ENCODE results near the gene STAT5B. TPM values are rescaled to one million over a fixed set of nuclear protein-coding genes. Genes with fewer than 3 reads are reported as not detected.
"Not testable (repeated sequence)": the region's sequence is repeated elsewhere in the genome, so short reads cannot be mapped to it uniquely, and the experiment has no call there.

Gene STAT5B
- total RNA-seq, 1 donor, result 60.2 TPM

- peaks cover 51% of the 10 kb centered on the region for H3K4me1 ChIP-seq (ENCODE audit: insufficient read depth, low read length)
- no peaks in the 10 kb centered on the region for H3K27me3 ChIP-seq (ENCODE audit: insufficient read depth, low read length)
- no peak overlapping the region for H3K4me3 ChIP-seq (ENCODE audit: low read length)
- H3K9me3 ChIP-seq (ENCODE audit: low read depth, low read length), result no peaks in the 10 kb centered on the region
Observed at GRCh38 chr17:42271006-42271778, 5.0 kb downstream of the STAT5B start.

GRCh38 chr17:42270596-42270995, 5.6 kb downstream of the STAT5B start:
- Histone ChIP-seq H3K4me3 (ENCODE audit: low read length) (no peak overlapping the region), H3K27me3 (ENCODE audit: insufficient read depth, low read length) (no peaks in the 10 kb centered on the region), H3K9me3 (ENCODE audit: low read depth, low read length) (no peaks in the 10 kb centered on the region), H3K4me1 (ENCODE audit: insufficient read depth, low read length) (peaks cover 51% of the 10 kb centered on the region)

GRCh38 chr17:42270170-42270535, 6.0 kb downstream of the STAT5B start:
- peaks cover 48% of the 10 kb centered on the region for H3K4me1 ChIP-seq (ENCODE audit: insufficient read depth, low read length)
- H3K4me3 ChIP-seq (ENCODE audit: low read length), result no peak overlapping the region
- H3K9me3 ChIP-seq (ENCODE audit: low read depth, low read length), result no peaks in the 10 kb centered on the region
- H3K27me3 ChIP-seq (ENCODE audit: insufficient read depth, low read length), result no peaks in the 10 kb centered on the region

- Histone ChIP-seq H3K4me3 (ENCODE audit: low read length) (no peak overlapping the region), H3K4me1 (ENCODE audit: insufficient read depth, low read length) (peaks cover 31% of the 10 kb centered on the region), H3K27me3 (ENCODE audit: insufficient read depth, low read length) (no peaks in the 10 kb centered on the region), H3K9me3 (ENCODE audit: low read depth, low read length) (no peaks in the 10 kb centered on the region)
Observed at GRCh38 chr17:42268236-42268635, 8.0 kb downstream of the STAT5B start.

GRCh38 chr17:42266918-42267766, 9.0 kb downstream of the STAT5B start:
- H3K4me3 ChIP-seq (ENCODE audit: low read length), result no peak overlapping the region
- peaks cover 25% of the 10 kb centered on the region for H3K4me1 ChIP-seq (ENCODE audit: insufficient read depth, low read length)
- H3K9me3 ChIP-seq (ENCODE audit: low read depth, low read length), result no peaks in the 10 kb centered on the region
- H3K27me3 ChIP-seq (ENCODE audit: insufficient read depth, low read length), result no peaks in the 10 kb centered on the region

GRCh38 chr17:42266462-42266861, 9.7 kb downstream of the STAT5B start:
- Histone ChIP-seq H3K27me3 (ENCODE audit: insufficient read depth, low read length) (no peaks in the 10 kb centered on the region), H3K9me3 (ENCODE audit: low read depth, low read length) (no peaks in the 10 kb centered on the region), H3K4me1 (ENCODE audit: insufficient read depth, low read length) (peaks cover 19% of the 10 kb centered on the region), H3K4me3 (ENCODE audit: low read length) (no peak overlapping the region)

- H3K9me3 ChIP-seq (ENCODE audit: low read depth, low read length); H3K4me3 ChIP-seq (ENCODE audit: low read length); H3K27me3 ChIP-seq (ENCODE audit: insufficient read depth, low read length): not testable (repeated sequence)
- H3K4me1 ChIP-seq (ENCODE audit: insufficient read depth, low read length), result peaks cover 15% of the 10 kb centered on the region
Observed at GRCh38 chr17:42264366-42264765, 11.8 kb downstream of the STAT5B start.

GRCh38 chr17:42260318-42260717, 15.9 kb downstream of the STAT5B start:
- Histone ChIP-seq H3K27me3 (ENCODE audit: insufficient read depth, low read length) (no peaks in the 10 kb centered on the region), H3K4me3 (ENCODE audit: low read length) (no peak overlapping the region), H3K9me3 (ENCODE audit: low read depth, low read length) (no peaks in the 10 kb centered on the region), H3K4me1 (ENCODE audit: insufficient read depth, low read length) (peaks cover 3% of the 10 kb centered on the region)

- H3K4me3 ChIP-seq (ENCODE audit: low read length), result no peak overlapping the region
- H3K4me1 ChIP-seq (ENCODE audit: insufficient read depth, low read length), result peaks cover 22% of the 10 kb centered on the region
- H3K27me3 ChIP-seq (ENCODE audit: insufficient read depth, low read length), result no peaks in the 10 kb centered on the region
- no peaks in the 10 kb centered on the region for H3K9me3 ChIP-seq (ENCODE audit: low read depth, low read length)
Observed at GRCh38 chr17:42255445-42255844, 20.7 kb downstream of the STAT5B start.

- H3K4me1 ChIP-seq (ENCODE audit: insufficient read depth, low read length), result peaks cover 38% of the 10 kb centered on the region
- H3K4me3 ChIP-seq (ENCODE audit: low read length), result no peak overlapping the region
- no peaks in the 10 kb centered on the region for H3K27me3 ChIP-seq (ENCODE audit: insufficient read depth, low read length)
- no peaks in the 10 kb centered on the region for H3K9me3 ChIP-seq (ENCODE audit: low read depth, low read length)
Observed at GRCh38 chr17:42253578-42253977, 22.6 kb downstream of the STAT5B start.

- H3K4me3 ChIP-seq (ENCODE audit: low read length), result no peak overlapping the region
- no peaks in the 10 kb centered on the region for H3K27me3 ChIP-seq (ENCODE audit: insufficient read depth, low read length)
- H3K9me3 ChIP-seq (ENCODE audit: low read depth, low read length), result no peaks in the 10 kb centered on the region
- H3K4me1 ChIP-seq (ENCODE audit: insufficient read depth, low read length), result peaks cover 46% of the 10 kb centered on the region
Observed at GRCh38 chr17:42252597-42253550, 23.3 kb downstream of the STAT5B start.

- Histone ChIP-seq H3K4me1 (ENCODE audit: insufficient read depth, low read length) (peaks cover 62% of the 10 kb centered on the region), H3K27me3 (ENCODE audit: insufficient read depth, low read length) (no peaks in the 10 kb centered on the region), H3K9me3 (ENCODE audit: low read depth, low read length) (no peaks in the 10 kb centered on the region), H3K4me3 (ENCODE audit: low read length) (no peak overlapping the region)
Observed at GRCh38 chr17:42251115-42251514, 25.1 kb downstream of the STAT5B start.

GRCh38 chr17:42249681-42250446, 26.3 kb downstream of the STAT5B start:
- Histone ChIP-seq H3K4me3 (ENCODE audit: low read length) (no peak overlapping the region), H3K9me3 (ENCODE audit: low read depth, low read length) (no peaks in the 10 kb centered on the region), H3K27me3 (ENCODE audit: insufficient read depth, low read length) (no peaks in the 10 kb centered on the region), H3K4me1 (ENCODE audit: insufficient read depth, low read length) (peaks cover 62% of the 10 kb centered on the region)

All from mononuclear cell (primary cell).